SK-N-SH treated with all-trans-retinoic acid at 6 μM for 48 hours (cell line): ENCODE measurements around the gene DAB1.

Experiments
- ARNTL ChIP-seq: fragments of 450-650 bp; formaldehyde crosslinking; IDR thresholded peaks from 2 replicates; pipeline ENCODE4 v1.5.0; 2020; ENCODE audit warnings: low read depth, mild to moderate bottlenecking, moderate library complexity, borderline replicate concordance
- CREB5 ChIP-seq: fragments of 250-450 bp; sonication (Bioruptor Pico); IDR thresholded peaks from 2 replicates; pipeline ENCODE4 v1.5.1; 2020; ENCODE audit warnings: low read depth, mild to moderate bottlenecking, moderate library complexity
- PPARA ChIP-seq: fragments of 250-450 bp; sonication (Bioruptor Pico); IDR thresholded peaks from 2 replicates; pipeline ENCODE4 v1.5.0; 2020; ENCODE audit warnings: mild to moderate bottlenecking, borderline replicate concordance
- RARB ChIP-seq: fragments of 250-450 bp; sonication (Bioruptor Pico); IDR thresholded peaks from 2 replicates; pipeline ENCODE4 v1.8.0; 2021; ENCODE audit warnings: mild to moderate bottlenecking, moderate library complexity
- TOX ChIP-seq: fragments of 250-450 bp; sonication (Bioruptor Pico); IDR thresholded peaks from 2 replicates; pipeline ENCODE4 v1.8.0; 2021; ENCODE audit warnings: mild to moderate bottlenecking, moderate library complexity, borderline replicate concordance
- TSHZ2 ChIP-seq: fragments of 250-450 bp; sonication (Bioruptor Pico); IDR thresholded peaks from 2 replicates; pipeline ENCODE4 v1.5.0; 2020; ENCODE audit warnings: mild to moderate bottlenecking, moderate library complexity
- ZC3H10 ChIP-seq: fragments of 250-450 bp; sonication (Bioruptor Pico); IDR thresholded peaks from 2 replicates; pipeline ENCODE4 v1.5.1; 2021; ENCODE audit warnings: mild to moderate bottlenecking, moderate library complexity
- ZFP3 ChIP-seq: fragments of 250-450 bp; sonication (Bioruptor Pico); IDR thresholded peaks from 2 replicates; pipeline ENCODE4 v1.5.0; 2020; ENCODE audit warnings: mild to moderate bottlenecking, moderate library complexity
- ZNF70 ChIP-seq: fragments of 450-650 bp; formaldehyde crosslinking; IDR thresholded peaks from 2 replicates; pipeline ENCODE4 v1.5.0; 2020; ENCODE audit warnings: mild to moderate bottlenecking, moderate library complexity
- ZNF8 ChIP-seq: fragments of 450-650 bp; formaldehyde crosslinking; IDR thresholded peaks from 2 replicates; pipeline ENCODE4 v1.5.0; 2020; ENCODE audit warnings: mild to moderate bottlenecking, moderate library complexity
- TF ChIP-seq, protein P1 (sequence below): fragments of 250-450 bp; sonication (Bioruptor Pico); IDR thresholded peaks from 2 replicates; pipeline ENCODE4 v1.8.0; 2020; ENCODE audit warnings: mild to moderate bottlenecking, moderate library complexity, borderline replicate concordance

- TF ChIP-seq PPARA (CRISPR knock-in tag) (no peak), CREB5 (CRISPR knock-in tag) (no peak), ARNTL (CRISPR knock-in tag) (no peak), ZC3H10 (CRISPR knock-in tag) (no peak), TOX (CRISPR knock-in tag) (no peak), ZNF70 (CRISPR knock-in tag) (no peak), ZFP3 (CRISPR knock-in tag) (no peak), ZNF8 (CRISPR knock-in tag) (no peak), RARB (CRISPR knock-in tag) (no peak), TSHZ2 (CRISPR knock-in tag) (no peak)
- TF ChIP-seq, protein P1, sequence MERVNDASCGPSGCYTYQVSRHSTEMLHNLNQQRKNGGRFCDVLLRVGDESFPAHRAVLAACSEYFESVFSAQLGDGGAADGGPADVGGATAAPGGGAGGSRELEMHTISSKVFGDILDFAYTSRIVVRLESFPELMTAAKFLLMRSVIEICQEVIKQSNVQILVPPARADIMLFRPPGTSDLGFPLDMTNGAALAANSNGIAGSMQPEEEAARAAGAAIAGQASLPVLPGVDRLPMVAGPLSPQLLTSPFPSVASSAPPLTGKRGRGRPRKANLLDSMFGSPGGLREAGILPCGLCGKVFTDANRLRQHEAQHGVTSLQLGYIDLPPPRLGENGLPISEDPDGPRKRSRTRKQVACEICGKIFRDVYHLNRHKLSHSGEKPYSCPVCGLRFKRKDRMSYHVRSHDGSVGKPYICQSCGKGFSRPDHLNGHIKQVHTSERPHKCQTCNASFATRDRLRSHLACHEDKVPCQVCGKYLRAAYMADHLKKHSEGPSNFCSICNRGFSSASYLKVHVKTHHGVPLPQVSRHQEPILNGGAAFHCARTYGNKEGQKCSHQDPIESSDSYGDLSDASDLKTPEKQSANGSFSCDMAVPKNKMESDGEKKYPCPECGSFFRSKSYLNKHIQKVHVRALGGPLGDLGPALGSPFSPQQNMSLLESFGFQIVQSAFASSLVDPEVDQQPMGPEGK (CRISPR knock-in tag): no peak
Observed at GRCh38 chr1:57296726-57297250, 127.1 kb downstream of the DAB1 start.
